Lower lobe of right lung (tissue), 2 donors: ENCODE measurements around the gene IQGAP2. TPM values are rescaled to one million over a fixed set of nuclear protein-coding genes. Genes with fewer than 3 reads are reported as not detected.
A peak's percentile ranks its signal among the peaks of the same experiment; 100 is the strongest.

Source experiments
- ATAC-seq, 2 donors: fragments of 200-7000 bp; cut with Tn5 transposase; one replicate each; pipeline ENCODE4 v1.9.1; 2020 to 2022; ENCODE audit warnings: mild to moderate bottlenecking in 2 of 2, moderate library complexity in 2 of 2
- DNase-seq: peaks from one replicate; pipeline ENCODE4 v3.0.0-alpha.2; 2020
- H3K27ac ChIP-seq: fragments of 200-600 bp; one replicate; pipeline ENCODE4 v1.8.0; 2022
- H3K27me3 ChIP-seq: fragments of 200-600 bp; one replicate; pipeline ENCODE4 v1.8.0; 2022; ENCODE audit warnings: low read depth
- H3K36me3 ChIP-seq: fragments of 200-600 bp; one replicate; pipeline ENCODE4 v1.8.0; 2022; ENCODE audit warnings: mild to moderate bottlenecking
- H3K4me1 ChIP-seq: fragments of 200-600 bp; one replicate; pipeline ENCODE4 v1.8.0; 2022
- H3K4me3 ChIP-seq: fragments of 200-600 bp; one replicate; pipeline ENCODE4 v1.8.0; 2022; ENCODE audit warnings: mild to moderate bottlenecking
- H3K9me3 ChIP-seq: fragments of 200-600 bp; one replicate; pipeline ENCODE4 v1.8.0; 2022
- CTCF ChIP-seq: fragments of 200-600 bp; IDR thresholded peaks from one replicate; pipeline ENCODE4 v1.8.0; 2022; ENCODE audit warnings: antibody characterized with exemption, mild to moderate bottlenecking
- intact Hi-C: fragments of 100-400 bp; cut with DNase I; formaldehyde crosslinking; loops from one replicate; pipeline ENCODE4 v1.11.0; 2022
- total RNA-seq: library from RNA; stranded (reverse); fragmentation: NEBNext Ultra II Directional; extraction: Animal tissue kit (Norgen Biotek cat#: 25700); gene quantifications from one replicate; pipeline ENCODE4 v1.2.1, GENCODE V29; 2021
- donor health status: DM: no; HTN: yes; CAD: no; lungs with severe emphysema.

Gene IQGAP2
- total RNA-seq, 1 donor from 2014 or later = 42.0 TPM

DNA sequence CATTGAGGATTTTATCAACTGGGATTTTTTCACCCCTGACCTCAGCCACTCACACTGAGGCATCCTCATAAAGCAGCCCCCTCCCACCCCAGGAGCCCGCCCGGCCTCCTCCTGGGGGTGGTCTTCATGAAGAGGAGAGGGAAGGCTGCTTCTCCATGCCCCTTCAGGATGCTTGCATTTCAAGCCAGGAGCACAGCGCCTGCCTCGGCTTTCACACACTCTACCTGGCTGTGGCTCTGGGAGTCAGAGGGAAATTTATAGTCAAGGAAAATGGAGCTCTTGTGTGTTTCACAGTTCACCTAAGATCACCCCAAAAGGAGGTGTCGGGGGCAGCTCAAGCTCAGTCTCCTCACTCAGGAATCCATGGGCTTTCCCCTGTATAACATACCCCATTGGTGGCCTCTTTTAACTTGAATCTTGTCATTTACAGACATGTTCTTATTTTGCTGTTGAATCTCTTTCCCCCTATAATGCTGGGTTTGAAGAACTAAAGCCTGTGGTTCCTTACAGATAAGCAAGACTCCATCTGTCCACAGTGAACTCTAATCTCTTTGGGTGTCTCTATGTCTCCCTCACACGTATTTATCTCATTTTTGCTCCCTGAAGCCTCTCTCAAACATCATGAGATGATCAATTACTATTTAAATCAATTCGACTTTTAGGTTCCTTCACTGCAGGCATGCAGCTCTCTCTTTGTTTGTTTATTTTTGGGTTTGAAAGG, 22.6 kb upstream of the IQGAP2 start:
- no peak for ATAC-seq
- no peak overlapping the region for H3K27ac ChIP-seq
- TF ChIP-seq CTCF = no peak
- DNase-seq = no peak
- no peaks in the 10 kb centered on the region for H3K9me3 ChIP-seq
- H3K4me1 ChIP-seq = no peaks in the 10 kb centered on the region
- no peaks in the 10 kb centered on the region for H3K27me3 ChIP-seq
- H3K36me3 ChIP-seq = no peaks in the 10 kb centered on the region
- intact Hi-C loops = no loop called here
- no peak overlapping the region for H3K4me3 ChIP-seq

DNA sequence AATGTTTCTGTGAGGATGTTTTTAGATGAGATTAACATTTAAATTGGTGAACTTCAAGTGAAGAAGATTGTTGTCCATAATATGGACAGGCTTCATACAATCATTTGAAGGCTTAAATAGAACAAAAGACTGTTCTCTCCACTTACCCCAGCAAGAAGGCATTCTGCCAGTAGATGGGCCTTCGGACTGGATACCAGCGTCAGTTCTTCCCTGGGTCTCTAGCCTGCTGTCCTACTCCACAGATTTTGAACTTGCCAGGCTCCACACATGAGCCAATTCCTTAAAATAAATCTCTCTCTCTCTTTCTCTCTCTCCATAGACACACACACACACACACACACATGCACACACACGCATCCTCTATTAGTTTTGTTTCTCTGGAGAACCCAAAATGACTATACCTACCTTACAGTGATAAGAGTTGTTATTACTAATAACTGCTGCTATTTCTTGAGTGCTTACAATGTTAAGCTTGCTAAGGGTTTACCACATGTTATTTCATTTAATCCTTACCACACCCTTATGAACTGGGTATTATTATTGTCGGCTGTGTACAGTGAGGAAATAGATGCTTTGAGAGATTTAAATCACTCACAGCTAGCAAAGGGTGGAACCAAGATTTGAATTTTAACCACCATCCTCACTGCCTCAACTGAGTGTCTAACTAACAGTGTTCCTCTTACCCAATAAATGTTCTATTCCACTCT, 19.8 kb upstream of the IQGAP2 start:
- Histone ChIP-seq H3K27me3 (no peaks in the 10 kb centered on the region), H3K4me1 (no peaks in the 10 kb centered on the region), H3K4me3 (no peak overlapping the region), H3K36me3 (no peaks in the 10 kb centered on the region), H3K27ac (no peak overlapping the region), H3K9me3 (no peaks in the 10 kb centered on the region)
- intact Hi-C loops = no loop called here
- no peak for TF ChIP-seq CTCF
- DNase-seq (no peak), ATAC-seq (no peak)

DNA sequence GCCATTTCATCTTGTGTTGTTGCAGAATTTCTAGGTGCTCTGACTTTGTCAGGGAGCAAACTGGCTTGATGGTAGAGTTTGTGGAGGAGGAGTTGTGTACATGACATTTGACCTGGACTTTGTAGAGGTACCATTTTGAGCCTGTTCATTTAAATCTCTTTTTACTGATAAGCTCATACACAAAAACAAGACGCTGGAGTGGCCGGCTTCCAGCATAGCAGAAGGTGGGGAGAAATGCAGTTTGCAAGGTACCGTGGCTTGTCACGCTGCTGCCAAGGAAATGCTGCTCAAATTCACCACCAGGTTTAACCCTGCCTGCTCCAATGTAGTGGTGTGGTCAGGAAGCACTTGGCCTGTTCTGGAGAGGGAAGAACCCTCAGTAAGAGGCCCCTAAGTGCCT, 18.9 kb upstream of the IQGAP2 start:
- Histone ChIP-seq H3K36me3 (no peaks in the 10 kb centered on the region), H3K4me1 (no peaks in the 10 kb centered on the region), H3K4me3 (no peak overlapping the region), H3K27me3 (no peaks in the 10 kb centered on the region), H3K9me3 (no peaks in the 10 kb centered on the region), H3K27ac (no peak overlapping the region)
- DNase-seq = no peak
- intact Hi-C loops = no loop called here
- TF ChIP-seq CTCF = no peak
- peak in 1 of 2 donors; percentile 29 for ATAC-seq

- ATAC-seq = no peak
These were observed 18.4 kb upstream of the IQGAP2 start for GRCh38 chr5:76384705-76385104.

DNA sequence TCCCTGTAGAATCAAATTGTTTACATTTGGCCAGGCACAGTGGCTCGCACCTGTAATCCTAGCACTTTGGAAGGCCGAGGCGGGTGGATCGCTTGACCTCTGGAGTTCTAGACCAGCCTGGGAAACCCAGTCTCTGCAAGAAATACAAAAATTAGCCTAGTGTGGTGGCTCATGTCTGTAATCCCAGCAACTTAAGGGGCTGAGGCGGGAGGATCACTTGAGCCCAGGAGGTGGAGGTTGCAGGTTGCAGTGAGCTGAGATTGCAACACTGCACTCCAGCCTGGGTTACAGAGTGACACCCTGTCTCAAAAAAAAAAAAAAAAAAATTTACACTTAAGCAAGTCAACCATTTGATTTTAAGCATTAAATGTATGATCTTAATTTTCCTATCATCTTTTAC, 17.5 kb upstream of the IQGAP2 start:
- Histone ChIP-seq H3K27ac (no peak overlapping the region), H3K9me3 (no peaks in the 10 kb centered on the region), H3K36me3 (no peaks in the 10 kb centered on the region), H3K27me3 (no peaks in the 10 kb centered on the region), H3K4me3 (no peak overlapping the region), H3K4me1 (no peaks in the 10 kb centered on the region)
- peak; percentile 63 for DNase-seq
- TF ChIP-seq CTCF = no peak
- intact Hi-C loops = no loop called here
- ATAC-seq = peak; percentile 71 to 81

More at GRCh38 chr5:76384705-76385104, 18.4 kb upstream of the IQGAP2 start:
- no peak for TF ChIP-seq CTCF
- H3K27ac ChIP-seq = no peak overlapping the region
- DNase-seq = no peak
- no peaks in the 10 kb centered on the region for H3K9me3 ChIP-seq
- intact Hi-C loops = no loop called here
- no peaks in the 10 kb centered on the region for H3K27me3 ChIP-seq
- H3K4me3 ChIP-seq = no peak overlapping the region
- no peaks in the 10 kb centered on the region for H3K36me3 ChIP-seq
- H3K4me1 ChIP-seq = no peaks in the 10 kb centered on the region
